Astrocyte (in vitro differentiated cells and primary cell): ENCODE results near the gene HES2.
"Not testable (repeated sequence)": the region's sequence is repeated elsewhere in the genome, so short reads cannot be mapped to it uniquely, and the experiment has no call there.

Experiments
- EZH2 ChIP-seq: IDR thresholded peaks from 2 replicates; pipeline ENCODE4 v1.6.1; 2012; ENCODE audit warnings: mild to moderate bottlenecking, low read length, inconsistent platforms; ENCODE audit not compliant: insufficient read depth
- TF ChIP-seq, protein P1 (sequence below): IDR thresholded peaks from 2 replicates; pipeline ENCODE4 v1.5.1; 2011; ENCODE audit warnings: low read depth, mild to moderate bottlenecking, inconsistent platforms, low read length, moderate library complexity; ENCODE audit not compliant: insufficient read depth

DNA sequence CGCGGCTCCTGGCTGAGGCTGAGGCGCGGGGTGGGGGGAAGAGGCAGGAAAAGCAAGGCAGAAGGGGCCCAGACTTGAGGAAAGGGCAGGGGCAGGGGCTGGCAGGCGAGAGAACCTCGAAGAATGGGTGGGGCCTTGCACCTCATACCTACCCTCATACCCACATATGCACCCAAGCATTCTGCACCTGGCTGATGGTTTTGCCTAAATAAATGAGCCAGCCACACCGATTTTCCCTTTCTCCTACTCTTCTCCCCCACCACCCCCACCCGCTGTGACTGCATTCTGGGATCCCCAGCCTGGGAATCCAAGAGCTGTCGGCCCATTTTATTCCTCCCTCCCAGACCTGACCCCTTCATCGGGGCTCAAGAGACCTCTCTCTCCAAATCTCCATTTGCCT lies 30.8 kb upstream of the HES2 start:
- TF ChIP-seq, protein P1, sequence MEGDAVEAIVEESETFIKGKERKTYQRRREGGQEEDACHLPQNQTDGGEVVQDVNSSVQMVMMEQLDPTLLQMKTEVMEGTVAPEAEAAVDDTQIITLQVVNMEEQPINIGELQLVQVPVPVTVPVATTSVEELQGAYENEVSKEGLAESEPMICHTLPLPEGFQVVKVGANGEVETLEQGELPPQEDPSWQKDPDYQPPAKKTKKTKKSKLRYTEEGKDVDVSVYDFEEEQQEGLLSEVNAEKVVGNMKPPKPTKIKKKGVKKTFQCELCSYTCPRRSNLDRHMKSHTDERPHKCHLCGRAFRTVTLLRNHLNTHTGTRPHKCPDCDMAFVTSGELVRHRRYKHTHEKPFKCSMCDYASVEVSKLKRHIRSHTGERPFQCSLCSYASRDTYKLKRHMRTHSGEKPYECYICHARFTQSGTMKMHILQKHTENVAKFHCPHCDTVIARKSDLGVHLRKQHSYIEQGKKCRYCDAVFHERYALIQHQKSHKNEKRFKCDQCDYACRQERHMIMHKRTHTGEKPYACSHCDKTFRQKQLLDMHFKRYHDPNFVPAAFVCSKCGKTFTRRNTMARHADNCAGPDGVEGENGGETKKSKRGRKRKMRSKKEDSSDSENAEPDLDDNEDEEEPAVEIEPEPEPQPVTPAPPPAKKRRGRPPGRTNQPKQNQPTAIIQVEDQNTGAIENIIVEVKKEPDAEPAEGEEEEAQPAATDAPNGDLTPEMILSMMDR: not testable (repeated sequence)
- not testable (repeated sequence) for TF ChIP-seq EZH2
